GM19468 (cell line): ENCODE measurements around the gene FGA.

ENCODE experiments used
- ATAC-seq: cut with Tn5 transposase; IDR thresholded peaks from one replicate; pipeline ENCODE4 v1.9.1; 2021; ENCODE audit warnings: mild to moderate bottlenecking, moderate library complexity, moderate number of reproducible peaks; ENCODE audit not compliant: unreplicated experiment; ENCODE audit errors: extremely low read depth

Gene FGA

GRCh38 chr4:154583677-154584076 is 6.9 kb downstream of the FGA start:
- ATAC-seq = no peak

GRCh38 chr4:154583230-154583629 is 7.3 kb downstream of the FGA start:
- ATAC-seq = no peak

GRCh38 chr4:154582723-154583122 is 7.8 kb downstream of the FGA start:
- ATAC-seq = no peak

- no peak for ATAC-seq
Measured at GRCh38 chr4:154579927-154580326, 10.6 kb downstream of the FGA start.

- no peak for ATAC-seq
Measured at GRCh38 chr4:154578919-154579318, 11.6 kb downstream of the FGA start.

GRCh38 chr4:154577324-154577723 is 13.2 kb downstream of the FGA start:
- ATAC-seq = no peak

GRCh38 chr4:154574311-154574710 is 16.2 kb downstream of the FGA start:
- no peak for ATAC-seq

GRCh38 chr4:154573190-154573870 is 17.2 kb downstream of the FGA start:
- ATAC-seq = no peak

- no peak for ATAC-seq
Measured at GRCh38 chr4:154569584-154569983, 21.0 kb downstream of the FGA start.

- ATAC-seq = no peak
Measured at GRCh38 chr4:154569028-154569427, 21.5 kb downstream of the FGA start.

- ATAC-seq = no peak
Measured at GRCh38 chr4:154566639-154567204, 23.8 kb downstream of the FGA start.

- no peak for ATAC-seq
Measured at GRCh38 chr4:154565704-154566103, 24.8 kb downstream of the FGA start.

GRCh38 chr4:154564311-154564710 is 26.2 kb downstream of the FGA start:
- no peak for ATAC-seq

- ATAC-seq = no peak
Measured at GRCh38 chr4:154562697-154563254, 27.8 kb downstream of the FGA start, which contains the start of gene FGB. Gene FGB (plus strand): TSS chr4:154563011. CDS start chr4:154563019, 8 bp downstream.

- no peak for ATAC-seq
Measured at GRCh38 chr4:154560824-154561231, 29.7 kb downstream of the FGA start.

GRCh38 chr4:154560419-154560801 is 30.1 kb downstream of the FGA start:
- ATAC-seq = no peak

GRCh38 chr4:154559494-154560418 is 30.8 kb downstream of the FGA start:
- peak; percentile 57 for ATAC-seq

- ATAC-seq = no peak
Measured at GRCh38 chr4:154559141-154559493, 31.4 kb downstream of the FGA start.

- ATAC-seq = peak; percentile 22
Measured at GRCh38 chr4:154551872-154552686, 38.5 kb downstream of the FGA start.
